ENCODE data around the gene DCAF17. TPM values are rescaled to one million over a fixed set of nuclear protein-coding genes. Genes with fewer than 3 reads are reported as not detected.
A peak's percentile ranks its signal among the peaks of the same experiment; 100 is the strongest.
"Not testable (repeated sequence)": the region's sequence is repeated elsewhere in the genome, so short reads cannot be mapped to it uniquely, and the experiment has no call there.

The DCAF17 gene
- polyA plus RNA-seq, 2 donors: 2.5 to 3.3 TPM

- H3K4me3 ChIP-seq (ENCODE audit: low read depth in 1 of 2, low read length in 2 of 2): no peak overlapping the region
- WGBS, 2 donors: 76 to 86% methylated on average over 3 of the region's 3 CpGs
- no peak overlapping the region for H3K27ac ChIP-seq (ENCODE audit: low read depth in 2 of 2, low read length in 1 of 2)
- no peaks in the 10 kb centered on the region for H3K36me3 ChIP-seq (ENCODE audit: control insufficient read depth in 2 of 2, insufficient read depth in 2 of 2, low read length in 1 of 2)
- H3K27me3 ChIP-seq (ENCODE audit: control insufficient read depth in 1 of 2, insufficient read depth in 2 of 2, low read length in 2 of 2): no peaks in the 10 kb centered on the region
- H3K9me3 ChIP-seq (ENCODE audit: control insufficient read depth in 2 of 2, insufficient read depth in 1 of 2, low read depth in 1 of 2, low read length in 1 of 2): peaks cover 0 to 6% of the 10 kb centered on the region in 2 donors
- H3K4me1 ChIP-seq (ENCODE audit: control insufficient read depth in 2 of 2, insufficient read depth in 2 of 2, low read length in 1 of 2): no peaks in the 10 kb centered on the region
Measured at GRCh38 chr2:171420728-171421563, 13.1 kb upstream of the DCAF17 start.

- WGBS, 2 donors: 91 to 92% methylated on average over 2 of the region's 2 CpGs
Measured at GRCh38 chr2:171422710-171423495, 11.1 kb upstream of the DCAF17 start.

GRCh38 chr2:171430516-171431410 lies 3.3 kb upstream of the DCAF17 start:
- Histone ChIP-seq H3K27me3 (ENCODE audit: control insufficient read depth in 1 of 2, insufficient read depth in 2 of 2, low read length in 2 of 2) (no peaks in the 10 kb centered on the region), H3K27ac (ENCODE audit: low read depth in 2 of 2, low read length in 1 of 2) (peak overlapping the region; percentile 60 to 65), H3K4me1 (ENCODE audit: control insufficient read depth in 2 of 2, insufficient read depth in 2 of 2, low read length in 1 of 2) (peaks cover 0 to 9% of the 10 kb centered on the region in 2 donors), H3K36me3 (ENCODE audit: control insufficient read depth in 2 of 2, insufficient read depth in 2 of 2, low read length in 1 of 2) (no peaks in the 10 kb centered on the region), H3K9me3 (ENCODE audit: control insufficient read depth in 2 of 2, insufficient read depth in 1 of 2, low read depth in 1 of 2, low read length in 1 of 2) (no peaks in the 10 kb centered on the region), H3K4me3 (ENCODE audit: low read depth in 1 of 2, low read length in 2 of 2) (no peak overlapping the region)
- WGBS, 2 donors: 62 to 73% methylated on average over 7 of the region's 7 CpGs

More at GRCh38 chr2:171422710-171423495, 11.1 kb upstream of the DCAF17 start:
- not testable (repeated sequence) for H3K9me3 ChIP-seq (ENCODE audit: control insufficient read depth in 2 of 2, insufficient read depth in 1 of 2, low read depth in 1 of 2, low read length in 1 of 2); H3K36me3 ChIP-seq (ENCODE audit: control insufficient read depth in 2 of 2, insufficient read depth in 2 of 2, low read length in 1 of 2); H3K4me1 ChIP-seq (ENCODE audit: control insufficient read depth in 2 of 2, insufficient read depth in 2 of 2, low read length in 1 of 2); H3K27me3 ChIP-seq (ENCODE audit: control insufficient read depth in 1 of 2, insufficient read depth in 2 of 2, low read length in 2 of 2); H3K4me3 ChIP-seq (ENCODE audit: low read depth in 1 of 2, low read length in 2 of 2); H3K27ac ChIP-seq (ENCODE audit: low read depth in 2 of 2, low read length in 1 of 2)

- H3K4me3 ChIP-seq (ENCODE audit: low read depth in 1 of 2, low read length in 2 of 2): no peak overlapping the region
- WGBS, 2 donors: 76 to 91% methylated on average over 9 of the region's 9 CpGs
- H3K9me3 ChIP-seq (ENCODE audit: control insufficient read depth in 2 of 2, insufficient read depth in 1 of 2, low read depth in 1 of 2, low read length in 1 of 2): no peaks in the 10 kb centered on the region
- H3K27me3 ChIP-seq (ENCODE audit: control insufficient read depth in 1 of 2, insufficient read depth in 2 of 2, low read length in 2 of 2): no peaks in the 10 kb centered on the region
- H3K4me1 ChIP-seq (ENCODE audit: control insufficient read depth in 2 of 2, insufficient read depth in 2 of 2, low read length in 1 of 2): peaks cover 0 to 9% of the 10 kb centered on the region in 2 donors
- H3K27ac ChIP-seq (ENCODE audit: low read depth in 2 of 2, low read length in 1 of 2): peak overlapping the region; percentile 60 to 80
- H3K36me3 ChIP-seq (ENCODE audit: control insufficient read depth in 2 of 2, insufficient read depth in 2 of 2, low read length in 1 of 2): no peaks in the 10 kb centered on the region
Measured at GRCh38 chr2:171431677-171432167, 2.3 kb upstream of the DCAF17 start.

GRCh38 chr2:171432206-171432968 lies 1.6 kb upstream of the DCAF17 start:
- Histone ChIP-seq H3K9me3 (ENCODE audit: control insufficient read depth in 2 of 2, insufficient read depth in 1 of 2, low read depth in 1 of 2, low read length in 1 of 2) (no peaks in the 10 kb centered on the region), H3K4me1 (ENCODE audit: control insufficient read depth in 2 of 2, insufficient read depth in 2 of 2, low read length in 1 of 2) (peaks cover 0 to 9% of the 10 kb centered on the region in 2 donors), H3K4me3 (ENCODE audit: low read depth in 1 of 2, low read length in 2 of 2) (no peak overlapping the region), H3K36me3 (ENCODE audit: control insufficient read depth in 2 of 2, insufficient read depth in 2 of 2, low read length in 1 of 2) (no peaks in the 10 kb centered on the region), H3K27ac (ENCODE audit: low read depth in 2 of 2, low read length in 1 of 2) (peak overlapping the region; percentile 61 to 85), H3K27me3 (ENCODE audit: control insufficient read depth in 1 of 2, insufficient read depth in 2 of 2, low read length in 2 of 2) (no peaks in the 10 kb centered on the region)
- 46 to 48% methylated on average over 4 of the region's 4 CpGs for WGBS, 2 donors

- peak overlapping the region; percentile 85 to 86 for H3K27ac ChIP-seq (ENCODE audit: low read depth in 2 of 2, low read length in 1 of 2)
- H3K4me1 ChIP-seq (ENCODE audit: control insufficient read depth in 2 of 2, insufficient read depth in 2 of 2, low read length in 1 of 2): peaks cover 0 to 9% of the 10 kb centered on the region in 2 donors
- H3K9me3 ChIP-seq (ENCODE audit: control insufficient read depth in 2 of 2, insufficient read depth in 1 of 2, low read depth in 1 of 2, low read length in 1 of 2): no peaks in the 10 kb centered on the region
- H3K36me3 ChIP-seq (ENCODE audit: control insufficient read depth in 2 of 2, insufficient read depth in 2 of 2, low read length in 1 of 2): no peaks in the 10 kb centered on the region
- no peaks in the 10 kb centered on the region for H3K27me3 ChIP-seq (ENCODE audit: control insufficient read depth in 1 of 2, insufficient read depth in 2 of 2, low read length in 2 of 2)
- H3K4me3 ChIP-seq (ENCODE audit: low read depth in 1 of 2, low read length in 2 of 2): peak overlapping the region; percentile 72 to 82
- 15 to 16% methylated on average over 20 of the region's 20 CpGs for whole genome bisulfite sequencing, 2 donors
Measured at GRCh38 chr2:171432969-171433762, 860 bp upstream of the DCAF17 start.

- H3K27ac ChIP-seq (ENCODE audit: low read depth in 2 of 2, low read length in 1 of 2): peak within 1 kb of the TSS; percentile 96 to 99
- H3K4me3 ChIP-seq (ENCODE audit: low read depth in 1 of 2, low read length in 2 of 2): peak within 1 kb of the TSS; percentile 72 to 82
- H3K27me3 ChIP-seq (ENCODE audit: control insufficient read depth in 1 of 2, insufficient read depth in 2 of 2, low read length in 2 of 2): no peaks in the 10 kb centered on the region
- 0% methylated on average over 15 of the region's 15 CpGs for WGBS, 2 donors
- H3K36me3 ChIP-seq (ENCODE audit: control insufficient read depth in 2 of 2, insufficient read depth in 2 of 2, low read length in 1 of 2): no peaks in the 10 kb centered on the region
- H3K9me3 ChIP-seq (ENCODE audit: control insufficient read depth in 2 of 2, insufficient read depth in 1 of 2, low read depth in 1 of 2, low read length in 1 of 2): no peaks in the 10 kb centered on the region
- H3K4me1 ChIP-seq (ENCODE audit: control insufficient read depth in 2 of 2, insufficient read depth in 2 of 2, low read length in 1 of 2): peaks cover 0 to 9% of the 10 kb centered on the region in 2 donors
Measured at GRCh38 chr2:171433763-171434012, 338 bp upstream of the DCAF17 start, which contains the start of gene METTL8. TSS of gene METTL8 (minus strand) at chr2:171433990. CDS start at chr2:171392185, 41,805 bp downstream.

GRCh38 chr2:171436307-171436706 lies 2.3 kb downstream of the DCAF17 start:
- Histone ChIP-seq H3K27me3 (ENCODE audit: control insufficient read depth in 1 of 2, insufficient read depth in 2 of 2, low read length in 2 of 2) (no peaks in the 10 kb centered on the region), H3K4me3 (ENCODE audit: low read depth in 1 of 2, low read length in 2 of 2) (no peak overlapping the region), H3K36me3 (ENCODE audit: control insufficient read depth in 2 of 2, insufficient read depth in 2 of 2, low read length in 1 of 2) (peaks cover 3% of the 10 kb centered on the region in 2 donors), H3K9me3 (ENCODE audit: control insufficient read depth in 2 of 2, insufficient read depth in 1 of 2, low read depth in 1 of 2, low read length in 1 of 2) (no peaks in the 10 kb centered on the region), H3K4me1 (ENCODE audit: control insufficient read depth in 2 of 2, insufficient read depth in 2 of 2, low read length in 1 of 2) (peaks cover 0 to 6% of the 10 kb centered on the region in 2 donors), H3K27ac (ENCODE audit: low read depth in 2 of 2, low read length in 1 of 2) (no peak overlapping the region)
- 97 to 98% methylated on average over 1 of the region's 1 CpG for WGBS, 2 donors

Measured in esophagus (tissue), 2 donors.